SK-N-MC (cell line): Measurements from ENCODE around the gene RASSF3.

Experiments
- EZH2 ChIP-seq: fragments of 200-600 bp; sonication (generic); IDR thresholded peaks from one replicate; pipeline ENCODE4 v1.6.1; 2017; ENCODE audit warnings: antibody characterized with exemption
- POLR2AphosphoS5 ChIP-seq: IDR thresholded peaks from 2 replicates; pipeline ENCODE4 v1.6.1; 2012; ENCODE audit warnings: mild to moderate bottlenecking, low read depth, low read length, borderline replicate concordance

DNA sequence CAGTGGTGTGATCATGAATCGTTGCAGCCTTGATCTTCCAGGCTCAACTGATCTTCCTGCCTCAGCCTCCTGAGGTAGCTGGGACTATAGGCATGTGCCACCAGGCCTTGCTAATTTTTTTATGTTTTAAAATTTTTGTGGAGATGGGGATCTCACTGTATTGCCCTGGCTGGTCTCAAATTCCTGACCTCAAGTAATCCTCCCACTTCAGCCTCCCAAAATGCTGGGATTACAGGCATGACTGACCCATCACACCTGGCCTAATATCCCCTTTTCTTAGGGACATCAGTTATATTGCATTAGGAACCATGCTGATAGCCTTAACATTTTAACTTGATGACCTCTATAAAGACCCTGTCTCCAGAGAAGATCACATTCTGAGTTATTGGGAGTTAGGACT, 42.8 kb downstream of the RASSF3 start:
- TF ChIP-seq POLR2AphosphoS5, result no peak
- no peak for TF ChIP-seq EZH2
